Panc1 (cell line): ENCODE results near the gene AIRE.

Experiments used
- POLR2AphosphoS5 ChIP-seq: IDR thresholded peaks from 2 replicates; pipeline ENCODE4 v1.6.1; 2012; ENCODE audit warnings: mild to moderate bottlenecking, low read depth, low read length, moderate library complexity
- SIN3A ChIP-seq: IDR thresholded peaks from 2 replicates; pipeline ENCODE4 v1.6.1; 2012; ENCODE audit warnings: low read depth, mild to moderate bottlenecking, low read length, moderate library complexity, borderline replicate concordance; ENCODE audit not compliant: insufficient read depth
- TF ChIP-seq, protein P1 (sequence below): fragments of 450-650 bp; IDR thresholded peaks from 2 replicates; pipeline ENCODE4 v1.5.1; 2017; ENCODE audit warnings: mild to moderate bottlenecking

DNA sequence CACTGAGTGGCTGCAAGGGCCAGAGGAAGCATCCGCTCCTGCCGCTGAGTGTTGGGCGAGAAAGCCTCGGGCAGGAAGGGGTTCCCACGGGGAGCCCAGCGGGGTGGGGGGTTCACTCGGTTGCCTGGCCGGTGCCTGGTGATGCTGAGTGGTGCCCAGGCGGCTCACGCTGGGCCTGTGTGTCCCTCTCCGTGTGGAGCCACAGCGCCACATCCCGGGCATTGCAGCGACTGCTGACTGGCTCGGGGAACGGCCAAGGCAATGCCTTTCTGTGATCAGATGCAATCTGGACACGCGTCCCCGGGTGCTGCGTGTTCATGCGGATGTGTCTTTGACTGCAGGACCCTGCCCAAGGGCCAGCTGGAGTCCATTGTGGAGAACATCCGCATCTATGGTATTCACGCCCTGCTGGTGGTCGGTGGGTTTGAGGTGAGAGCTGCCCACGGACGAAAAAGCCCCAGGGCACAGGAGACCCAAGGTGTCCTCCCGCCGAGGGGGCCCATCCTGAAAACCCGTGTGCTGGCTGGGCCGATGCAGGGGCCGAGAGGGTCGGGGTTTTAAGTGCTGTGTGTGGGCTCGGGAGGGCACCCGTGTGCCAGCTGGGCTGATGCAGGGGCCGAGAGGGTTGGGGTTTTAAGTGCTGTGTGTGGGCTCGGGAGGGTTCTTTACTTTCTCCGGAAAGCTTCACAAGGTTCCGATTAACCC lies 37.1 kb downstream of the AIRE start:
- TF ChIP-seq POLR2AphosphoS5: no peak
- TF ChIP-seq, protein P1, sequence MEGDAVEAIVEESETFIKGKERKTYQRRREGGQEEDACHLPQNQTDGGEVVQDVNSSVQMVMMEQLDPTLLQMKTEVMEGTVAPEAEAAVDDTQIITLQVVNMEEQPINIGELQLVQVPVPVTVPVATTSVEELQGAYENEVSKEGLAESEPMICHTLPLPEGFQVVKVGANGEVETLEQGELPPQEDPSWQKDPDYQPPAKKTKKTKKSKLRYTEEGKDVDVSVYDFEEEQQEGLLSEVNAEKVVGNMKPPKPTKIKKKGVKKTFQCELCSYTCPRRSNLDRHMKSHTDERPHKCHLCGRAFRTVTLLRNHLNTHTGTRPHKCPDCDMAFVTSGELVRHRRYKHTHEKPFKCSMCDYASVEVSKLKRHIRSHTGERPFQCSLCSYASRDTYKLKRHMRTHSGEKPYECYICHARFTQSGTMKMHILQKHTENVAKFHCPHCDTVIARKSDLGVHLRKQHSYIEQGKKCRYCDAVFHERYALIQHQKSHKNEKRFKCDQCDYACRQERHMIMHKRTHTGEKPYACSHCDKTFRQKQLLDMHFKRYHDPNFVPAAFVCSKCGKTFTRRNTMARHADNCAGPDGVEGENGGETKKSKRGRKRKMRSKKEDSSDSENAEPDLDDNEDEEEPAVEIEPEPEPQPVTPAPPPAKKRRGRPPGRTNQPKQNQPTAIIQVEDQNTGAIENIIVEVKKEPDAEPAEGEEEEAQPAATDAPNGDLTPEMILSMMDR: no peak
- TF ChIP-seq SIN3A: no peak
